HS-5 (cell line): Measurements from ENCODE around the gene PIGV.
"Not testable (repeated sequence)": the region's sequence is repeated elsewhere in the genome, so short reads cannot be mapped to it uniquely, and the experiment has no call there.

Source experiments
- DNase-seq: peaks from one replicate; pipeline ENCODE4 v3.0.0-alpha.2; 2012; ENCODE audit warnings: low read depth

The PIGV gene

GRCh38 chr1:26794391-26794790 lies 6.6 kb downstream of the PIGV start:
- no peak for DNase-seq

GRCh38 chr1:26797627-26798026 lies 9.9 kb downstream of the PIGV start:
- no peak for DNase-seq

GRCh38 chr1:26799479-26800142 lies 11.9 kb downstream of the PIGV start:
- no peak for DNase-seq

GRCh38 chr1:26803932-26804331 lies 16.2 kb downstream of the PIGV start:
- not testable (repeated sequence) for DNase-seq

- peak; percentile 32 for DNase-seq
Observed at GRCh38 chr1:26810105-26810504, 22.4 kb downstream of the PIGV start.

GRCh38 chr1:26811057-26811456 lies 23.3 kb downstream of the PIGV start:
- DNase-seq, result no peak

GRCh38 chr1:26811708-26812107 lies 24.0 kb downstream of the PIGV start:
- DNase-seq, result no peak

- no peak for DNase-seq
Observed at GRCh38 chr1:26814377-26814776, 26.6 kb downstream of the PIGV start.

GRCh38 chr1:26814893-26815292 lies 27.1 kb downstream of the PIGV start:
- no peak for DNase-seq

- DNase-seq, result no peak
Observed at GRCh38 chr1:26820784-26821269, 33.1 kb downstream of the PIGV start.

GRCh38 chr1:26822737-26823395 lies 35.1 kb downstream of the PIGV start:
- no peak for DNase-seq

- DNase-seq, result no peak
Observed at GRCh38 chr1:26824731-26825130, 37.0 kb downstream of the PIGV start.

- DNase-seq, result no peak
Observed at GRCh38 chr1:26826261-26827105, 38.7 kb downstream of the PIGV start, which contains the start of gene ZDHHC18. Gene ZDHHC18, plus strand, starts transcription at chr1:26826688. Its CDS starts 117 bp downstream, at chr1:26826805.

GRCh38 chr1:26827106-26827604 lies 39.4 kb downstream of the PIGV start:
- no peak for DNase-seq

- no peak for DNase-seq
Observed at GRCh38 chr1:26827663-26828062, 39.9 kb downstream of the PIGV start.

GRCh38 chr1:26828411-26828991 lies 40.8 kb downstream of the PIGV start:
- DNase-seq, result no peak

- no peak for DNase-seq
Observed at GRCh38 chr1:26829184-26829911, 41.6 kb downstream of the PIGV start.

- DNase-seq, result no peak
Observed at GRCh38 chr1:26831059-26831458, 43.3 kb downstream of the PIGV start.

- no peak for DNase-seq
Observed at GRCh38 chr1:26831546-26832248, 43.9 kb downstream of the PIGV start.

- no peak for DNase-seq
Observed at GRCh38 chr1:26832249-26832960, 44.7 kb downstream of the PIGV start.
